Astrocyte of the spinal cord (primary cell): ENCODE data around the gene MYOM1.

ENCODE experiments used
- DNase-seq: peaks from one replicate; pipeline ENCODE4 v3.0.0; 2011; ENCODE audit warnings: low read depth, low spot score
- H3K4me3 ChIP-seq: 2 replicates; pipeline ENCODE4 v1.5.1; 2011; ENCODE audit warnings: low read depth, mild to moderate bottlenecking, low read length, moderate library complexity
- CTCF ChIP-seq: IDR thresholded peaks from 2 replicates; pipeline ENCODE4 v1.5.1; 2012; ENCODE audit warnings: low read depth, mild to moderate bottlenecking, low read length, inconsistent platforms
- in situ Hi-C: cut with HindIII; loops from 2 replicates; pipeline ENCODE4 v1.10.0; 2017; ENCODE audit warnings: low sequenced_read_pairs

The MYOM1 gene

GRCh38 chr18:3135536-3135935 lies 84.2 kb downstream of the MYOM1 start:
- no peak for TF ChIP-seq CTCF
- DNase-seq = no peak
- in situ Hi-C loops = no loop called here
- H3K4me3 ChIP-seq = no peak overlapping the region

GRCh38 chr18:3132700-3133099 lies 87.1 kb downstream of the MYOM1 start:
- DNase-seq = no peak
- TF ChIP-seq CTCF = no peak
- H3K4me3 ChIP-seq = no peak overlapping the region
- in situ Hi-C loops = no loop called here

- no peak for DNase-seq
- H3K4me3 ChIP-seq = no peak overlapping the region
- in situ Hi-C loops = no loop called here
- TF ChIP-seq CTCF = no peak
Observed at GRCh38 chr18:3130344-3130743, 89.4 kb downstream of the MYOM1 start.

- in situ Hi-C loops = no loop called here
- peak; percentile 99 for TF ChIP-seq CTCF
- peak; percentile 79 for DNase-seq
- no peak overlapping the region for H3K4me3 ChIP-seq
Observed at GRCh38 chr18:3129053-3129864, 90.5 kb downstream of the MYOM1 start.

- no peak overlapping the region for H3K4me3 ChIP-seq
- DNase-seq = no peak
- in situ Hi-C loops = no loop called here
- TF ChIP-seq CTCF = no peak
Observed at GRCh38 chr18:3126457-3127097, 93.2 kb downstream of the MYOM1 start.

GRCh38 chr18:3124822-3125221 lies 94.9 kb downstream of the MYOM1 start:
- TF ChIP-seq CTCF = no peak
- DNase-seq = no peak
- in situ Hi-C loops = no loop called here
- no peak overlapping the region for H3K4me3 ChIP-seq
